HG03159 (cell line): ENCODE measurements around the gene SLX9.
"Not testable (repeated sequence)": the region's sequence is repeated elsewhere in the genome, so short reads cannot be mapped to it uniquely, and the experiment has no call there.

Experiments used
- ATAC-seq: cut with Tn5 transposase; IDR thresholded peaks from one replicate; pipeline ENCODE4 v1.9.1; 2021; ENCODE audit warnings: mild to moderate bottlenecking, moderate library complexity; ENCODE audit not compliant: unreplicated experiment

Gene SLX9

DNA sequence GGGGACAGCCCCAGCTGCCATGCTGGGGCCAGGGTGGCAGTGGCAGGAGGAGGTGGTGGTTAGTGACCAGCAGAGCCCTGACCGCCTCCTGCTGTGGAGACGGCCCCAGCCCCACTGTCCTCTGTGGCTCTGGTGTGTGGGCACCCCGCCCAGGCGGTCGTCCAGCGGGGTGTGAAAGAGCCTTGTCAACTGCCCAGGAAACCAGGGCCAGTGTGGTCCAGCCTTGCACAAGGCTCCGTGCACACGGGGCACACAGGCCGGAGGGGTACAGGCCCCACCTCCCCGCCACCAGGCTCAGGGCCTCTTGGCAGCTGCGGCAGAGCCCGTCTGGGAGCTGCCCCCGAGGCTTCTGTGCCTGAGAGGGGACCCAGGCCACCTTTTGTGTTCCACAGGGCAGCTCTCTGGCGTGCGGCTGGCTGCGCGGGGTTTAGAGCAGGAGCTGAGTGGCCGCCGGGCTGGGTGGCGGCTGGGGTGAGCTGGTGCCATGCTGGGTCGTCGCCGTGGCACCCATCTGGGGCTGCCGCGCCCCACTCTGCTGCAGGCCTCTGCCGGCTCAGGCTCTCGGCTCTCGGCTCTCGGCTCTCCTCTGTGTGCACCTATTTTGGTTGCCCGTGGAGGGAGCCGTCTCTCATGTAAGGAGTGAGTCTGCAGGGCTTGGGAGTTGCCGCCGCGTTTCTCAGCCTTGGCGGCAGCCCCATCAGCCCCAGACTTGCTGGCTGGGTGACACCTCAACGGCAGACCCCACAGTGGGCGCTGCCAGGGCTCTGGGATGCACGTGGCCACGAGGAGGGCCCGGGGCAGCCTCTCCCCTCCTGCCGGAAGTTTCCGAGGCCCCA, 36.1 kb downstream of the SLX9 start:
- ATAC-seq, result no peak

DNA sequence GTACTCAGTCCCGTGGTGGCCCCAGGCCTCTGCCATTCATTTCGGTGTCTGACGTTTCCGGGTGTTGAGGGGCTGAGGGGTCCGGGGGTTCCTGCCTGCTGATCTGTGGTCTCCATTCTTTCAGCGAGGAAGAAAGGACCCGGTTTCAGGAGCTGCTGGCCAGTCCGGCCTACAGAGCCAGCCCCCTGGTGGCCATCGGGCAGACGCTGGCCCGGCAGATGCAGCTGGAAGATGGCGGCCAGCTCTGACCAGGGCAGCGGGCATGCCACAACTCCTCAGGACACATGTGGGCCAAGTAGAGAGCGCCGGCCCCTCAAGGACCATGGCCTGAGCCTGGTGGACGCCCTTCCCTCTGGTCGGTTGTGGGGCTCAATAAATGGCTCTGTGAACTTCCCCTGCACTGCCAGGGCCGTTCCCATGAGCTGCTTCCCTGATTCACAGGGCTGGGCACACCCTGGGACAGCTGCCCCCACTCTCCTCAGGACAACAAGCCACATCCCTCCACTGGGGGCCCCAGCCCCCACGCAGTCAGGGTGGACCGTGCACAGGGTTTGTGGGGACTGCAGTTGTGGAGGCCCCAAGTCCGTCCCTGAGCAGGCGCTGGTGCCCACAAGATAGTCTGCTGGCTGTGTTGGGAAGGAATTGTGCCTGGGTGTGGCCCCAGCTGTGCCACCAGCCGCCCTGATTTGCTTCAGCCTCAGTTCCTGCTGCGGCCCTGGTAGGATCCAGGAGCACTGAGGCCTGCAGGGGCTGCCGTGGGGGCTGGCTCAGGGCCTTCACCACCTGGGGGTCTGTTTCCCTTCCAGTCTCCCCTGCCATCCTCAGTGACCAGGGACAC, 36.9 kb downstream of the SLX9 start:
- not testable (repeated sequence) for ATAC-seq

DNA sequence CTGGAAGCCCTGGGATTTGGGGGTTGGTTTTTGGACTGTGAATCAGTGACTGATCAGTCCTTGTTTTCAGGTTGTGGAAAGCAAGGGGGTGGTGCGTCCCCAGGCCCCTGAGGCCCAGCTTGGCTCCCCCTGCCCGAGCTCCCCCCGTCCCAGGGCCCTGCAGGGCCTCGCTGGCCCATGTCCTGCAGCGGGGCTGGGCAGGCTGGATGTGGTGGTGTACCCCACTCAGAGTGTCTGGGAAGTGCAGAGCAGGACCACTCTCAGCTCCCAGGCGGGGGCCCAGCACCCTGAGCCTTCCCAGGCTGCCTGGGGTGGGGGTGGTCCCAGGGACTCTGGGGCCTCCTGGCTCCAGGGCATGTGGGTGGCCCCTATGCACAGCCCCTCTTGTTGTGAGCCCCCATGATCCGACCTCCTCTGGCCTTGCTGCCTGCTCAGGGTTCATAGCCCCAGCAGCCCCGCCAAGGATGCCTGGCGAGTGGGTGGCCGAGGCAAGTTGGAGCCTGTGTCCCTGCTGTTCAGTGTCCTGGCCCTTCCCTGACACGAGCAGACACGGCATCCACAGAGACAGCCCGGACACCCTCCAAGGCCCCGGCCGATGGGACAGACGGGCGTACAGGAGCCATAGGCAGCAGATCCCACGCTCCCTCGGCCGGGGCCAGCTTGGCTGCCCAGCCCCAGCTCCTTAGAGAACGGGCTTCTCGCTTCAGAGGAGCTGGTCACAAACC, 37.9 kb downstream of the SLX9 start:
- ATAC-seq, result no peak

DNA sequence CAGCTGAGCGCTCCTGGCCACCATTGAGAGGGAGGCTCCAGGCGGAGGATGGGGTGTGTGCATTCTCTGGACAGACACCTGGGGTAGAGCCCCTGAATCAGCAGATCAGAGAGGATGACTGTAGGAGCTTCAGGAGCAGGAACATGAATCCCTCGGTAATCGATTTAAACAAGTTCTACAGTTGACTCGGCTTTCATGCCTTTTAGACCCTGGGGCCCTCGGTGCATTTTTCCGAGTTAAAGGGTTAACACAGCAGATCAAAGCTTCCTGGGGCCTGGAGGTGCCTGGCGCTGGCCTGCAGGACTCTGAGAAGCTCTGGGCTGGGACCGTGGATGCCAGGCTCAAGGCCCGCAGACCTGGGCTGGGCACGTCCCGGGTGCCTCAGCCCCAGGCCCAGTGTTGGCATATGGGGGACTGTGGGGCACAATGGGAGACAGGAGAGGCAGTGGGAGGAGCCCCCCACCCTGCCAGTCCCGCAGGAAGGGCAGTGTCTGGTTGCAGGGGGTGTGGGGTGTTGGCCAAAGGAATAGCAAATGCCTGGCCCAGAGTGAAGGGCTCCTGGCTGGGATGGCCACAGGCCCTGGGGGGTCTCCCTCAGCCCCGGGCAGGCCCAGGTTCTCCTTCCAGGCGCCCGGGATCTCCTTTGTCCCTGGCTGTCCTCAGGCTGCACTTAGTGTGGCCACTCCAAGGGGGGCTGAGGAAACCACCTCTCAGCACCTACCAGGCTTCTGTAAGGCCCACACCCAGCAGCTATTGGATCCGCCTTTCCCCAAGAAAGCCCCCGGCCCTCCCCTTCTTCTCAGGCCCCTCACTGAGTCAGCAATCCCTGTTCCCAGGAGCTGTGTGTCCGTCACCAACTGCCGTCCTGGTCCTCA, 40.1 kb downstream of the SLX9 start:
- ATAC-seq, result no peak

DNA sequence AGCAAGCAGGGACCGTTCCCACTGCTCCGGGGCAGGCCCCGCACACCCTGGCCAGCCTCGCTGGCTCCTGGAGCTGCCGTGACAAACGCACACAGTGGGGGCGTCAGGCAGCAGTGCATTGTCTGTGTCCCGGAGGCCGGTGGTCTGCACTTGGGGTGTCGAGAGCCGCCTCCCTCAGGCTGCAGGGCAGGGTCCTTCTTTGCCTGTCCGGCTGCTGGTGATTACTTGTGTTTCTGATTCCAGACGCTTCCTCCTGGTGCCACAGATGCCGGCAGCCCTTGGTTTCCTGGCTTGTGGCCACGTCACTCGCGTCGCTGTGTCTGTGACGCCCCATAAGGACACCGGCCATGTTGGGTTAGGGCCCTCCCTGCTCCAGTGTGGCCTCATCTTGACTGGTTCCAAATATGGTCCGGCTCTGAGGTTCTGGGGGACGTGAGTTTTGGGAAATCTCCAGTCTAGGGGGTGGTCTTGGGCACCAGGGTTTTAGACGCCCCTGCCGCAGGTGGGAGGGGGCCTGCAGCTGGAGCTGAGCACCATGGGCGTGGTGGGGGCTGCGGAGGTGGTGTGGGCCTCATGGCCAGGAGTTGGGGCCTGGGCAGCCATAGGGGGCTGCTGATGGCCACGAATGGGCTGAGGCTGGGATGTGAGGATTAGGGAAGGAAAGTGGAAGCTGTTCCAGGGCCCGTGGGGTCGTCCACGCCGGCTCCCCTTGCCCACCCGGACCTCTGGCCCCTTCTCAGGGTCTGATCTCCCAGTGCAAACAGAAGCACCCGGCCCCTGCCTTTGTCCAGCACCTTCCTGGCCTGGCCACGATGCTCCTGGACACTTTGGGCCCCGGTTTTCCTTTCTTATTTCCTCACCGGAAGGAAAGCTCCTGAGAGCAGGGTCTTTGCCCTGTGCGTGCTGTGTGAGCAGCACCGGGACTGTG, 41.0 kb downstream of the SLX9 start:
- no peak for ATAC-seq

DNA sequence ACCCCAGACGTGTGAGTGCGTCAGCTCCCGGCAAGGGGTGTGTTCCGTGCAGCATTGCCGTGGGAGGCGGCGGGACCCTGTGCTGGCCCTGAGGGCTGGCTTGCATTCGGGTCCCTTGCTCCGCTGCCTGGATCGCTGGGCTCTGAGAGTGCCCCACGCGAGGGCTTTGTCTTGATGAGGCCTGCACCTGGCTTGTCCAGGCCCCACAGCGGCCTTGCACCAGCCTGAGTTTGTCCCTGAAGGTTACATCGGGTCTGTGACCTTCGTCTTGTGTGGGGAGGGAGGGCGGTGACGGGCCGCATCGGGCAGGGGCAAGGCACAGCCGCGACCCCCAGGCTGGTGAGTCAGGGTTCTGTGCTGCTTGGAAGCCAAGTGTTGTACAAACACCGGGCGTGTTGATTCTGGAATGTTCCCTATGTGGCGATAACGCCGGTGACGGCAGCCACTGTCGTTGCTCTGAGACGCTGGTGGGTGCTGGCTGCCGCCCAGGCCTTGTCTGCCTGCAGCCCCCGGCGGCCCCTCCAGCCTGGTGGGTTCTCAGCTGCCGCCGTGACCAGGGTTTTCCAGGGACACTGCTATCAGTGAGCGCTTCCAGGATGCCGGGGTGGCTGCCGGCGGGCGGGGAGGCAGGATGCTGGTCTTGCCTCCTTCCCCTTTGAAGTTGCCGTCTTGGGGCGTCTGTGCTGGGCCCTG, 42.9 kb downstream of the SLX9 start:
- ATAC-seq, result no peak

DNA sequence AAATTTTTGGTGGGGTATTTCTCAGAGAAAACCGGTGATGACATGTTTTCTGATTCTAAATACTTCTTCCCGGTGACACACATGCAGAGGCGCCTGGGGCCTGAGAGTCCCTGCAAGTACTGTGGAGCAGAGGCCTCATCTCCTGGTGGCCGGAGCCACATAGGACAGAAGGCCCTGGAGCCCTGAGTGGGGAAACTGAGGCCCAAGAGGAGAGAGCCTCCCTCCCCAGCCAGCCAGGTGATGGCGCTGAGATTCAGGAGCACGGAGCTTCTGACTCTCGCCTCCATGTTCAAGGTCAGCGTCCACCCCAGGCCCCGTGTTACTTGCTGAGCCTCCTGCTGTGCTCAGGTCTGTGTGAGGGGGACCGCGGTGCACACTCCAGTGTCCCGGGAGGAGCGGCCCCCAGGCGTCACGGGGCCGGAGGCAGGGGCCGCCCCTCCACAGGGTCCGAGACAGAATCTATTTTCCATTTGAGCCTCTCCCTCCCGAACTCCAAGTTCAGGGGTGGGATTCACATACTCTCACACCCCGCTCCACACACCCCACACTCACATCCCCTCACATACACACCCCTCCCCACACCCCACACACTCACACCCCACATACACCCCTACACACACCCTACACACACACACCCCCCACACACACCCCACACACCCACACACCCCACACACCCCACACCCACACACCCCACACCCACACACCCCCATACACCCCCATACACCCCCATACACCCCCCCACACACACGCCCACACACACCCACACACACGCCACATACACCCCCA, 43.8 kb downstream of the SLX9 start:
- ATAC-seq, result no peak

DNA sequence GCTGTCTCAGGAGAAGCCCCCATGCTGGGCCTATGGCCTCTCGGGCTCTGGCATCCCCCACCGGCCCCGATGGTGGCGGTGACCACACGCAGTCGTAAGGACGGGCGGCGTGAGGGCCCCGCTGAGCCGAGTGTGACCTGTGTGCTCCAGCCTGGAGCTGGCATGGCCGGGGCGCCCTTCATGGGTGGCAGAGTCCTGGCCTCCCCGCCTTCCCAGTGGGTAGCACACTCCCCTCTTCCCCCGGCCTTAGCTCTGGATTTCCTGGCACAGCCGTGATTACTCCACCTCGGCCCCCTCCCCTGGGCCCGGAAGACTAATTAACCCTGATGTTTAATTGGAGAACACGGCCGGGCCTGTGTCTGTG, 44.6 kb downstream of the SLX9 start:
- ATAC-seq, result no peak

DNA sequence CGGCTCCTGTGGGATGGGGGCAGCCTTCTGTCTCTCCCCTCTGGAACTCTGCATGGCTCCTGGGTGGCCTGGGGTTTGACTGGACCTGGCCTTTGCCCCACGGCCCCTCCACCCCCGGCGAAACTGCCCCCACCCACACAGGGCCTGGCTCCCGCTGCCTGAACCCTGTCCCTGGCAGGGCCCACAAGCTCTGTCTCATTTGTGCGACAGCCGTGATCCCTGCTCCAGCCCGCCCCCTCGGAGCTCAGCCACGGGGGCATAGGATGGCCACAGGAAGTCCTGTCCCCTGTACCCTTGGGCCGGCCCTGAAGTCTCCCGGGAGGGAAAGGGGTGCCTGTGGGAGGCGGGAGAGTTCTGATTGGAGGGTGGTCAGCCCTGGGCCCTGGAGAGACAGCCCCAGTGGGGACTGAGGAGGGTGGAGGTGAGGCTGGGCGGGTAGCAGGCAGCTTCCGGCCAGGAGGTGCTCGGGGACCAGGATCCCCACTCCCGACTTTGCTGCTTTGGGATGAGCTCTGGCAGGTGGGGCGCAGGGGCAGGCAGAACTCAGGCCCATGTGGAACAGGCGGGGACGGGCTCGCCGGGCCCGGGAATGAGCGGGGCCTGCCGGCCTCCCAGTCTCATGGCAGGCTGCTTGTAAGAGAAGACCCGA, 45.1 kb downstream of the SLX9 start:
- ATAC-seq, result no peak

DNA sequence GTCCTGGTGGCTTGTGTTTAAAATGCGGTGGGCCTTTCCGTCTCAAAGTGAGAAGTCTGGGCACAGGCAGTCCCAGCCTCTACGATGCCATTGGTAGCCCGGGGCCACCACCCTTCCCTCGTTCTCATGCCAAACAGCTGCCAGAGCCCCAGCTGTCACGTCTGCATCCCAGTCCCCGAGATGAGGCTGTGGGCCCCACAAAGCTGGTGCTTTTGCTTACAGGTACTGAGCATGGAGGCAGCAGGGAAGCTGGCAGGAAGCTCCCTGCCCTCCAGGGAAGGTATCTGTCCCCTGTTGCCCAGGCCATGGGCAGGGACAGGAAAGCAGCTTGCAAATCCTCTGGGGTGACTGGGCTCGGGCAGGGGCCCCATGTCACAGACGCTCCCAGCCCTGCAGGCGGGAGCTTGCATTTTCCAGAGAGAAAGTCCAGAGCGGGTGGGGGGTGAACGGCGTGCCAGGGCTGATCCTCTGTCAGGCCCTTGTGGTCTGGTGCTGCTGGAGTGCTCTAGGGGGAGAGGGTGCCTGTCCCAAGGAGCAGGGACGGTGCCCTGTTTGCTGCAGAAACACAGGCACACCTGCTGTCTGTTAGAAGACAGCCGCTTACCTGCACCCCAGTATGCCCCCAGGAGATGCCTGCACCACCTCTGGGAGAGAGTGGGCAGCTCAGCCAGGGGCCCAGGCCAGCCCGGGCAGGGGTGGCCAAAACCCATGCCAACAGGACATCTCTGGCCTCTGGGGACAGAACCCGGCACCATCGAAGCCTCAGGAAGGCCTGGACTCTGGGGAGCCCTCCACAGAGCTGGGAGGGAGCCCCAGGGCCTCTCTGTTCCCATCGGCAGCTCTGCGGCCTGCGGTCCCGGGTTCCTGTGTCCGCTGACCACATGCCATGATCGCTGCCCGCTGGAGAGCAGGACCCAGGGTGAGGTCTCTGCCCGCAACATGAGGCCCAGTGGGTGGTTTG, 45.9 kb downstream of the SLX9 start:
- no peak for ATAC-seq

DNA sequence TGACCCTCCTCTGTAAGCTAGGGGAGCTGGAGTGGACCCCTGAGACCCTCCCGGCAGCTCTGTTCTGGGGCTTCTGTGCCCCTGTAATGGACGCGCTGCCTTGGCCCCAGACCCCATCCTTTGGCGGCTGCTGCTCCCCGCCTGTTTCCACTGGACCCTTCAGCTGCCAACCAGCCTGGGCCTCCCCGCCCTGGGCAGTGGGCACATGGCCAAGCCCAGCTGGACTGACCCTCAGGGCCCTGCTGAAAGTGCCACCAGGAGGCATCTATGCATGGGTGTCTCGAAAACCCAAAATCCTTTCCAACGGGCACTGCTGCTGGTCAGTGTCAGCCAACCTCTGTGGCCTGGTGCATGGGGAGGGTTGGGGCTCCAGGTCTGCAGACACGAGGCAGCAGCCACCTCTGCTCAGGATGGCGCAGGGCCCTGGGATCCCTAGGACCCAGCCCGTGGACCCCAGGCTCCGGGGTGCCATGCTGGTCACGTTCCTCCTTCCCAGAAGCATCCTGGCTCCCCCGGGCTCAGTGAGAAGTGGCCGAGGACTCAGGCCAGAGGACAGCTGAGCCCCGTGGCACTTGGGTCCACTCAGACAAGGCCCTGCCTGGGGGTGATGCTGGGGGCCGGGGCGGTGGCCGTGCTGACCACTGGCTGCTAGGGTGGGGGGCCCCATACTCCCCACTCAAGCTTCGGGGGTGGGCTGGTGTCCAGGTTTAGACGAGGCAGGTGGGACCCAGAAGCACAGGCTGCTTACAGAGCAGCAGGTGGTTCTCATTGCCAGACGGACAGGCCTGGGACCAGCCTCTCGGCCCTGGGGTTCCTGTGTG, 46.9 kb downstream of the SLX9 start:
- no peak for ATAC-seq

DNA sequence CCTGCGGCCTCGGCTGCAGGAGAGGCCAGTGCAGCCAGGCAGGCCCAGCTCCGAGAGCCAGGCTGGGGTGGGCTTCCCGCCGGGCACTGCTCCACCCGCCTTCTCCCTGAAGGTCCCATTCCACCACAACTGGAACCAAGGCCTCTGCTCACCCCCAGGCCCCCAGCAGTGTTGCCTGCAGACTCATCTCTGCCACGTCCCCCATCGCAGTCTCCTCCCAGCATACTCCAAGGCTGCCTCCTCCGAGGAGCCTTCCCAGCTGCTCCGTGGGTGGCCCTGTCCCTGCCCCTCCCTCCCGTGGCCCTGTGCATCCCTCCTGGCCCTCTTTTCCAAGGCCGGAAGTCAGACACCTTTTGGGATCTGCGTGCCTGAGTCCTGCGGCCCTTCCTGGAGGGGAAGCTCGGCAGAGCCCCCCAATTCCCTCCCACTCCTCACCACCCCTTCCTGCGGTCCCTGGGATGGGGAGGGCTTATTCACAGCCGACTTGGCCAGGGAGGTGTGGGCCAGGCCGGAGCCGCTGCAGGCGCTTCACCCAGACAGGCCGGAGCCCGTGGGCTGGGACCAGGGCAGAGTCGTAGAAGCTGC, 47.6 kb downstream of the SLX9 start:
- no peak for ATAC-seq

DNA sequence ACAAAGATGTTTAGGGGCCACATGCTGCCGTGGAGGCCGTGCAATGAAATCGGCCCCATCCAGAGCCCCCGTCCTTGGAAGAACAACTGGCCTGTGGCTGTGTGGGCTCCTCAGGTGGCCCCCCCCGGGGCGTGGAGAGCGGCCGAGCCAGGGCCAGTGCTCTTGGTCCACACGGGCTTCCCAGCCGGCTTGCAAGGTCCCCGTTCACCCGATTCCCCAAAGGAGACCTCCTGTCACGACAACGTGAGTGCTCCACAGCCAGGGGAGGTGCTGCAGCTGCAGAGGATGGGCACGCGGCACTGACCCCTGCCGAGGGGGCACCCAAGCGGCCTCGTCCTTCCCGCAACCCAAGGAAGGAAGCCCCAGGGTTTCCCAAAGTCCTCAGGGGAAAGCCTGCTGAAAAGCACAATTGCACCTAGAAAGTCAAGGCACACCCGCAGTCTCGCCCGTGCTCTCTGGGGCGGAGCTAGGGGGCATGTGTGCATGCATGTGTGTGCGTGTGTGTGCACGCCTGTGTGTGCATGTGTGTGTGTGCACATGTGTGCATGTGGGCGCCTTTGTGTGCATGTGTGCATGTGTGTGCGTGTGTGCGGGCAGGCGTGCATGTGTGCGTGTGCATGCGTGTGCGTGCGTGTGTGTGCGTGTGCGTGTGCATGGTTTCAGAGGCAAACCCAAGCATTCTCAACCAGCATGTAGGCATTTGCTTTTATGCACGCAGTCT, 48.2 kb downstream of the SLX9 start:
- ATAC-seq, result no peak
